Dendritic cell treated with granulocyte-macrophage colony-stimulating factor and Interleukin-4, amounts not matched to agents 40 ng/mL and 50 ng/mL, for 4 days (primary cell): ENCODE data around the gene NRXN2.

Source experiments
- H3K27ac Mint-ChIP-seq: one replicate; pipeline ENCODE4 v1.8.0; 2022; ENCODE audit warnings: mild to moderate bottlenecking, mixed read lengths
- H3K27me3 Mint-ChIP-seq: one replicate; pipeline ENCODE4 v1.8.0; 2022; ENCODE audit warnings: mild to moderate bottlenecking, mixed read lengths
- H3K36me3 Mint-ChIP-seq: one replicate; pipeline ENCODE4 v1.8.0; 2022; ENCODE audit warnings: low read depth, mixed read lengths
- H3K4me1 Mint-ChIP-seq: one replicate; pipeline ENCODE4 v1.8.0; 2022; ENCODE audit warnings: low read depth, mixed read lengths
- H3K4me3 Mint-ChIP-seq: one replicate; pipeline ENCODE4 v1.8.0; 2022; ENCODE audit warnings: mild to moderate bottlenecking, moderate library complexity, mixed read lengths
- H3K9me3 Mint-ChIP-seq: one replicate; pipeline ENCODE4 v1.8.0; 2022; ENCODE audit warnings: mixed read lengths
- intact Hi-C: fragments of 100-400 bp; cut with micrococcal nuclease; formaldehyde crosslinking; loops from one replicate; pipeline ENCODE4 v1.15.0; 2022

Gene NRXN2

GRCh38 chr11:64724863-64725532, 2.0 kb upstream of the NRXN2 start:
- no peak overlapping the region for H3K27ac Mint-ChIP-seq
- H3K4me1 Mint-ChIP-seq = peaks cover 23% of the 10 kb centered on the region
- H3K9me3 Mint-ChIP-seq = no peaks in the 10 kb centered on the region
- peaks cover 35% of the 10 kb centered on the region for H3K27me3 Mint-ChIP-seq
- intact Hi-C loops = no loop called here
- peaks cover 23% of the 10 kb centered on the region for H3K36me3 Mint-ChIP-seq
- H3K4me3 Mint-ChIP-seq = no peak overlapping the region

- peaks cover 23% of the 10 kb centered on the region for H3K4me1 Mint-ChIP-seq
- H3K36me3 Mint-ChIP-seq = peaks cover 21% of the 10 kb centered on the region
- H3K4me3 Mint-ChIP-seq = no peak overlapping the region
- no peaks in the 10 kb centered on the region for H3K9me3 Mint-ChIP-seq
- H3K27ac Mint-ChIP-seq = no peak overlapping the region
- H3K27me3 Mint-ChIP-seq = peaks cover 39% of the 10 kb centered on the region
- intact Hi-C loops = loop anchor here (1.0 to 2.0 kb wide), 2 partner anchors 36 to 73 kb away; no protein-coding TSS in a partner anchor
Observed at GRCh38 chr11:64723907-64724862, 1.2 kb upstream of the NRXN2 start.

GRCh38 chr11:64722141-64723065, 594 bp downstream of the NRXN2 start:
- no peak overlapping the region for H3K4me3 Mint-ChIP-seq
- peaks cover 23% of the 10 kb centered on the region for H3K4me1 Mint-ChIP-seq
- no peak overlapping the region for H3K27ac Mint-ChIP-seq
- H3K9me3 Mint-ChIP-seq = no peaks in the 10 kb centered on the region
- intact Hi-C loops = loop anchor here (1.0 to 2.0 kb wide), 2 partner anchors 34 to 72 kb away; no protein-coding TSS in a partner anchor
- H3K27me3 Mint-ChIP-seq = peaks cover 50% of the 10 kb centered on the region
- peaks cover 5% of the 10 kb centered on the region for H3K36me3 Mint-ChIP-seq

GRCh38 chr11:64721359-64721699, 1.7 kb downstream of the NRXN2 start:
- Mint-ChIP-seq H3K4me3 (no peak overlapping the region), H3K4me1 (peaks cover 23% of the 10 kb centered on the region), H3K36me3 (no peaks in the 10 kb centered on the region), H3K9me3 (no peaks in the 10 kb centered on the region), H3K27ac (no peak overlapping the region), H3K27me3 (peaks cover 61% of the 10 kb centered on the region)
- intact Hi-C loops = no loop called here

- no peaks in the 10 kb centered on the region for H3K9me3 Mint-ChIP-seq
- intact Hi-C loops = no loop called here
- peaks cover 66% of the 10 kb centered on the region for H3K27me3 Mint-ChIP-seq
- no peaks in the 10 kb centered on the region for H3K36me3 Mint-ChIP-seq
- no peak overlapping the region for H3K27ac Mint-ChIP-seq
- H3K4me1 Mint-ChIP-seq = peaks cover 23% of the 10 kb centered on the region
- no peak overlapping the region for H3K4me3 Mint-ChIP-seq
Observed at GRCh38 chr11:64720640-64721358, 2.2 kb downstream of the NRXN2 start.

GRCh38 chr11:64720167-64720566, 2.8 kb downstream of the NRXN2 start:
- no peak overlapping the region for H3K27ac Mint-ChIP-seq
- intact Hi-C loops = no loop called here

GRCh38 chr11:64719406-64719805, 3.6 kb downstream of the NRXN2 start:
- Mint-ChIP-seq H3K27ac (no peak overlapping the region), H3K4me1 (peaks cover 12% of the 10 kb centered on the region), H3K36me3 (no peaks in the 10 kb centered on the region), H3K4me3 (no peak overlapping the region), H3K27me3 (peaks cover 75% of the 10 kb centered on the region), H3K9me3 (no peaks in the 10 kb centered on the region)
- intact Hi-C loops = no loop called here

More at GRCh38 chr11:64720167-64720566, 2.8 kb downstream of the NRXN2 start:
- Mint-ChIP-seq H3K9me3 (no peaks in the 10 kb centered on the region), H3K4me3 (no peak overlapping the region), H3K27me3 (peaks cover 71% of the 10 kb centered on the region), H3K36me3 (no peaks in the 10 kb centered on the region), H3K4me1 (peaks cover 16% of the 10 kb centered on the region)

GRCh38 chr11:64718780-64719124, 4.2 kb downstream of the NRXN2 start:
- H3K27ac Mint-ChIP-seq = no peak overlapping the region
- H3K4me1 Mint-ChIP-seq = peaks cover 10% of the 10 kb centered on the region
- H3K9me3 Mint-ChIP-seq = no peaks in the 10 kb centered on the region

GRCh38 chr11:64718084-64718779, 4.8 kb downstream of the NRXN2 start:
- Mint-ChIP-seq H3K27ac (no peak overlapping the region), H3K4me1 (peaks cover 5% of the 10 kb centered on the region), H3K4me3 (no peak overlapping the region), H3K9me3 (no peaks in the 10 kb centered on the region), H3K36me3 (no peaks in the 10 kb centered on the region), H3K27me3 (peaks cover 82% of the 10 kb centered on the region)
- intact Hi-C loops = no loop called here

More at GRCh38 chr11:64718780-64719124, 4.2 kb downstream of the NRXN2 start:
- intact Hi-C loops = no loop called here
- Mint-ChIP-seq H3K27me3 (peaks cover 81% of the 10 kb centered on the region), H3K4me3 (no peak overlapping the region), H3K36me3 (no peaks in the 10 kb centered on the region)

GRCh38 chr11:64717268-64717578, 5.8 kb downstream of the NRXN2 start:
- intact Hi-C loops = no loop called here
- Mint-ChIP-seq H3K27ac (no peak overlapping the region), H3K4me1 (peaks cover 5% of the 10 kb centered on the region), H3K36me3 (no peaks in the 10 kb centered on the region), H3K27me3 (peaks cover 81% of the 10 kb centered on the region), H3K4me3 (no peak overlapping the region), H3K9me3 (no peaks in the 10 kb centered on the region)

- no peaks in the 10 kb centered on the region for H3K36me3 Mint-ChIP-seq
- intact Hi-C loops = no loop called here
- H3K27ac Mint-ChIP-seq = no peak overlapping the region
- peaks cover 7% of the 10 kb centered on the region for H3K4me1 Mint-ChIP-seq
- H3K27me3 Mint-ChIP-seq = peaks cover 81% of the 10 kb centered on the region
- H3K9me3 Mint-ChIP-seq = no peaks in the 10 kb centered on the region
- H3K4me3 Mint-ChIP-seq = no peak overlapping the region
Observed at GRCh38 chr11:64716473-64717267, 6.3 kb downstream of the NRXN2 start.

GRCh38 chr11:64715756-64716472, 7.1 kb downstream of the NRXN2 start:
- H3K27ac Mint-ChIP-seq = no peak overlapping the region

More at GRCh38 chr11:64715756-64716472, 7.1 kb downstream of the NRXN2 start:
- intact Hi-C loops = no loop called here
- H3K36me3 Mint-ChIP-seq = no peaks in the 10 kb centered on the region
- peaks cover 81% of the 10 kb centered on the region for H3K27me3 Mint-ChIP-seq
- no peak overlapping the region for H3K4me3 Mint-ChIP-seq
- peaks cover 12% of the 10 kb centered on the region for H3K4me1 Mint-ChIP-seq
- no peaks in the 10 kb centered on the region for H3K9me3 Mint-ChIP-seq
